NCI-H2081 (cell line): ENCODE data around the gene CRAMP1.
"Not testable (repeated sequence)": the region's sequence is repeated elsewhere in the genome, so short reads cannot be mapped to it uniquely, and the experiment has no call there.

Experiments used
- DNase-seq, 2 experiments: peaks; one replicate each; lab custom pipeline; 2025; lab: John Stamatoyannopoulos, UW

The CRAMP1 gene

GRCh38 chr16:1678500-1679098 lies 66.4 kb downstream of the CRAMP1 start:
- peak; percentile 11 to 34 for DNase-seq

GRCh38 chr16:1680361-1680760 lies 68.2 kb downstream of the CRAMP1 start:
- DNase-seq: no peak

GRCh38 chr16:1681032-1681431 lies 68.9 kb downstream of the CRAMP1 start:
- DNase-seq: no peak

GRCh38 chr16:1687427-1688316 lies 75.5 kb downstream of the CRAMP1 start:
- no peak for DNase-seq

GRCh38 chr16:1688807-1689560 lies 76.8 kb downstream of the CRAMP1 start:
- DNase-seq: no peak

- no peak for DNase-seq
Measured at GRCh38 chr16:1689853-1690252, 77.7 kb downstream of the CRAMP1 start.

- no peak for DNase-seq
Measured at GRCh38 chr16:1690810-1691209, 78.7 kb downstream of the CRAMP1 start.

GRCh38 chr16:1691276-1691675 lies 79.1 kb downstream of the CRAMP1 start:
- DNase-seq: no peak

- DNase-seq: no peak
Measured at GRCh38 chr16:1691956-1692355, 79.8 kb downstream of the CRAMP1 start.

- DNase-seq: no peak
Measured at GRCh38 chr16:1696863-1697262, 84.7 kb downstream of the CRAMP1 start.

GRCh38 chr16:1698680-1699079 lies 86.5 kb downstream of the CRAMP1 start:
- no peak for DNase-seq

GRCh38 chr16:1700246-1700645 lies 88.1 kb downstream of the CRAMP1 start:
- no peak for DNase-seq

GRCh38 chr16:1701216-1701878 lies 89.2 kb downstream of the CRAMP1 start:
- no peak for DNase-seq

- not testable (repeated sequence) for DNase-seq
Measured at GRCh38 chr16:1705324-1705687, 93.1 kb downstream of the CRAMP1 start.

GRCh38 chr16:1705688-1706385 lies 93.7 kb downstream of the CRAMP1 start, which contains the start of gene MAPK8IP3:
Gene MAPK8IP3 (plus strand): TSS chr16:1706195. CDS start chr16:1706340, 145 bp downstream.
- DNase-seq: peak; percentile 85 to 88

GRCh38 chr16:1706386-1707192 lies 94.4 kb downstream of the CRAMP1 start:
- DNase-seq: no peak

GRCh38 chr16:1707193-1707790 lies 95.1 kb downstream of the CRAMP1 start:
- DNase-seq: no peak

GRCh38 chr16:1708083-1708767 lies 96.1 kb downstream of the CRAMP1 start:
- no peak for DNase-seq

GRCh38 chr16:1708768-1709180 lies 96.6 kb downstream of the CRAMP1 start:
- DNase-seq: no peak

- no peak for DNase-seq
Measured at GRCh38 chr16:1709356-1709755, 97.2 kb downstream of the CRAMP1 start.
